Measurements from ENCODE around the gene SEMA3B.

The SEMA3B gene

GRCh38 chr3:50241163-50241562, 27.8 kb upstream of the SEMA3B start:
- H3K4me2 ChIP-seq (ENCODE audit: low read depth, low read length): no peak overlapping the region
- H3K9ac ChIP-seq (ENCODE audit: low read length): no peak overlapping the region
- H3K4me1 ChIP-seq (ENCODE audit: low read length): 0 out of 2 replicates have a peak, but pooled peaks cover 6% of the 10 kb centered on the region
- H3K36me3 ChIP-seq (replicated peaks; ENCODE audit: insufficient read depth, low read length): no peaks in the 10 kb centered on the region
- no peaks in the 10 kb centered on the region for H3K27me3 ChIP-seq (replicated peaks; ENCODE audit: insufficient read depth, low read length)
- H3K9me3 ChIP-seq (replicated peaks; ENCODE audit: insufficient read depth, low read length): no peaks in the 10 kb centered on the region
- H3K9me2 ChIP-seq (replicated peaks; ENCODE audit: insufficient read depth, low read length): no peaks in the 10 kb centered on the region
- no peak overlapping the region for H3K27ac ChIP-seq (ENCODE audit: low read length)
- H2AFZ ChIP-seq (ENCODE audit: low read length): no peak overlapping the region
- DNase-seq: no peak
- H3K79me2 ChIP-seq (ENCODE audit: low read length): peaks cover 96% of the 10 kb centered on the region
- no peaks in the 10 kb centered on the region for H4K20me1 ChIP-seq (ENCODE audit: insufficient read depth, low read length)
- H3K4me3 ChIP-seq (ENCODE audit: low read length): no peak overlapping the region
- TF ChIP-seq CTCF (IDR thresholded peaks at IDR 0.05; ENCODE audit: low read length) (no peak), EZH2 (optimal IDR thresholded peaks at IDR 0.05; ENCODE audit: low read depth, low read length) (no peak), EZH2phosphoT487 (IDR thresholded peaks at IDR 0.05; ENCODE audit: low read length) (no peak)
- H3F3A ChIP-seq (ENCODE audit: insufficient read depth, low read length): peaks cover 19% of the 10 kb centered on the region

- Histone ChIP-seq H3K27me3 (replicated peaks; ENCODE audit: insufficient read depth, low read length) (no peaks in the 10 kb centered on the region), H3K4me2 (ENCODE audit: low read depth, low read length) (no peak overlapping the region), H2AFZ (ENCODE audit: low read length) (no peak overlapping the region), H3K9ac (ENCODE audit: low read length) (no peak overlapping the region), H3K4me3 (ENCODE audit: low read length) (no peak overlapping the region), H3K4me1 (ENCODE audit: low read length) (peaks cover 11% of the 10 kb centered on the region), H3K79me2 (ENCODE audit: low read length) (peaks cover 96% of the 10 kb centered on the region), H3F3A (ENCODE audit: insufficient read depth, low read length) (peaks cover 26% of the 10 kb centered on the region), H3K36me3 (replicated peaks; ENCODE audit: insufficient read depth, low read length) (no peaks in the 10 kb centered on the region), H4K20me1 (ENCODE audit: insufficient read depth, low read length) (no peaks in the 10 kb centered on the region), H3K9me3 (replicated peaks; ENCODE audit: insufficient read depth, low read length) (no peaks in the 10 kb centered on the region), H3K27ac (ENCODE audit: low read length) (no peak overlapping the region), H3K9me2 (replicated peaks; ENCODE audit: insufficient read depth, low read length) (no peaks in the 10 kb centered on the region)
- TF ChIP-seq CTCF (IDR thresholded peaks at IDR 0.05; ENCODE audit: low read length): no peak
- TF ChIP-seq EZH2 (optimal IDR thresholded peaks at IDR 0.05; ENCODE audit: low read depth, low read length): no peak
- TF ChIP-seq EZH2phosphoT487 (IDR thresholded peaks at IDR 0.05; ENCODE audit: low read length): no peak
- no peak for DNase-seq
Measured at GRCh38 chr3:50241713-50242380, 27.1 kb upstream of the SEMA3B start.

GRCh38 chr3:50242381-50242770, 26.6 kb upstream of the SEMA3B start:
- Histone ChIP-seq H3K9me2 (replicated peaks; ENCODE audit: insufficient read depth, low read length) (no peaks in the 10 kb centered on the region), H3K27ac (ENCODE audit: low read length) (no peak overlapping the region), H4K20me1 (ENCODE audit: insufficient read depth, low read length) (no peaks in the 10 kb centered on the region), H3K4me2 (ENCODE audit: low read depth, low read length) (no peak overlapping the region), H3K9me3 (replicated peaks; ENCODE audit: insufficient read depth, low read length) (no peaks in the 10 kb centered on the region), H3K4me1 (ENCODE audit: low read length) (peaks cover 17% of the 10 kb centered on the region), H3F3A (ENCODE audit: insufficient read depth, low read length) (peaks cover 25% of the 10 kb centered on the region), H3K27me3 (replicated peaks; ENCODE audit: insufficient read depth, low read length) (no peaks in the 10 kb centered on the region), H3K4me3 (ENCODE audit: low read length) (no peak overlapping the region), H3K9ac (ENCODE audit: low read length) (no peak overlapping the region), H2AFZ (ENCODE audit: low read length) (no peak overlapping the region), H3K79me2 (ENCODE audit: low read length) (peaks cover 96% of the 10 kb centered on the region), H3K36me3 (replicated peaks; ENCODE audit: insufficient read depth, low read length) (no peaks in the 10 kb centered on the region)
- DNase-seq: no peak
- no peak for TF ChIP-seq CTCF (IDR thresholded peaks at IDR 0.05; ENCODE audit: low read length)
- no peak for TF ChIP-seq EZH2 (optimal IDR thresholded peaks at IDR 0.05; ENCODE audit: low read depth, low read length)
- no peak for TF ChIP-seq EZH2phosphoT487 (IDR thresholded peaks at IDR 0.05; ENCODE audit: low read length)
